Measurements from ENCODE around the gene PDE8A. TPM values are rescaled to one million over a fixed set of nuclear protein-coding genes. Genes with fewer than 3 reads are reported as not detected.
A peak's percentile ranks its signal among the peaks of the same experiment; 100 is the strongest.

Gene PDE8A
- total RNA-seq, 2 experiments from 2014 or later = 23.2 to 24.4 TPM

DNA sequence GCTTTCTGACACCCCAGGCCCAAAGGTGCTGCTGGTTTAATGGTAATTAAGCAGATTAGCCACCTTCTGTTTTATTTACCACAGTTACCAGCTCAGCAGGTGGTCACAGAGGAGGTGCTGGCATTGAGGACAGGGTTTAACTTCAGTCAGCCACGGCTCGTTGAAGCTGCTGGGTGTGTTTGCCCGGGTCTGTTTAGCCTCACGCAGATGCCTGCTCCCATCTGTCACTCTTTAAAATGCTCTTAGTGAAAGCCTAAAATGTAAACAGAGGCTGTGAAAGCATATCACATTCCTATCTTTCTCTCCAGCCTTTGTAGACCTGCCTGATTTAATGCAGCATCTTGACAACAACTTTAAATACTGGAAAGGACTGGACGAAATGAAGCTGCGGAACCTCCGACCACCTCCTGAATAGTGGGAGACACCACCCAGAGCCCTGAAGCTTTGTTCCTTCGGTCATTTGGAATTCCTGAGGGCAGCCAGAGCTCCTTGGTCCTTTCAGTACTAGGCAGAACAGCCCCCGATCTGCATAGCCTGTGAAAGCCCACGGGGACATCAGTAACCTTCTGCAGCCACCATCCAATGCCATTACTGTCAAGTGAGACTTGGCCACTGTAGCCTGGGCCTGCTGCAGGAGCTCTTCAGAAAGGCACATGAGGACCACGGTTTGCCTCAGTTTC lies 156.0 kb downstream of the PDE8A start:
- DNase-seq (no peak), ATAC-seq (no peak)
- no peak overlapping the region for H3K27ac Mint-ChIP-seq
- TF ChIP-seq, protein P1, sequence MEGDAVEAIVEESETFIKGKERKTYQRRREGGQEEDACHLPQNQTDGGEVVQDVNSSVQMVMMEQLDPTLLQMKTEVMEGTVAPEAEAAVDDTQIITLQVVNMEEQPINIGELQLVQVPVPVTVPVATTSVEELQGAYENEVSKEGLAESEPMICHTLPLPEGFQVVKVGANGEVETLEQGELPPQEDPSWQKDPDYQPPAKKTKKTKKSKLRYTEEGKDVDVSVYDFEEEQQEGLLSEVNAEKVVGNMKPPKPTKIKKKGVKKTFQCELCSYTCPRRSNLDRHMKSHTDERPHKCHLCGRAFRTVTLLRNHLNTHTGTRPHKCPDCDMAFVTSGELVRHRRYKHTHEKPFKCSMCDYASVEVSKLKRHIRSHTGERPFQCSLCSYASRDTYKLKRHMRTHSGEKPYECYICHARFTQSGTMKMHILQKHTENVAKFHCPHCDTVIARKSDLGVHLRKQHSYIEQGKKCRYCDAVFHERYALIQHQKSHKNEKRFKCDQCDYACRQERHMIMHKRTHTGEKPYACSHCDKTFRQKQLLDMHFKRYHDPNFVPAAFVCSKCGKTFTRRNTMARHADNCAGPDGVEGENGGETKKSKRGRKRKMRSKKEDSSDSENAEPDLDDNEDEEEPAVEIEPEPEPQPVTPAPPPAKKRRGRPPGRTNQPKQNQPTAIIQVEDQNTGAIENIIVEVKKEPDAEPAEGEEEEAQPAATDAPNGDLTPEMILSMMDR (IDR thresholded peaks at IDR 0.05) = no peak
- no peak overlapping the region for H3K4me3 Mint-ChIP-seq
- H3K9me3 Mint-ChIP-seq = no peaks in the 10 kb centered on the region
- H3K27me3 Mint-ChIP-seq = no peaks in the 10 kb centered on the region
- H3K4me1 Mint-ChIP-seq (ENCODE audit: low read depth) = no peaks in the 10 kb centered on the region
- intact Hi-C loops (cut with micrococcal nuclease) = no loop called here
- peaks cover 19% of the 10 kb centered on the region for H3K36me3 Mint-ChIP-seq (ENCODE audit: low read depth)
- POLR2A ChIA-PET = no interaction called here
- CTCF ChIA-PET = no interaction called here

DNA sequence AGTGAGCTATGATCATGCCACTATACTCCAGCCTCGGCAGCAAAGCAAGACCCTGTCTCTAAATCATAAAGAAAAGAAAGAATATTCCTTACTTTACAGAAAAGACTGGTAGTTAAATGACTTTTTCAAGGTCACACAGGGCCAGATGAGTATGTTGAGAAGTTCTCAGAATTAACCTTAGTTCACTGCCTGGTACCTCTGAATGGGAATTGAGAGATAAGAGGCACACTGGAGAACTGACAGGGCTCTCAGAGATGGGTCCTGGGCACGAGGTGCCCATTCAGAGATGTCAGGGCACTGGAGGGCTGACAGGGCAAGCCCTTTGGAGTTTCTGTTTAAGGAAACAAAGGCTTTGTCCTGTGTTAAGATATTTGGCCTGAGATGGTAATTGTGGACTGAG lies 157.7 kb downstream of the PDE8A start:
- TF ChIP-seq, protein P1 (IDR thresholded peaks at IDR 0.05) = no peak
- Mint-ChIP-seq H3K27ac (no peak overlapping the region), H3K36me3 (ENCODE audit: low read depth) (peaks cover 14% of the 10 kb centered on the region), H3K4me3 (no peak overlapping the region), H3K9me3 (no peaks in the 10 kb centered on the region), H3K4me1 (ENCODE audit: low read depth) (no peaks in the 10 kb centered on the region), H3K27me3 (no peaks in the 10 kb centered on the region)
- ATAC-seq (no peak), DNase-seq (no peak)
- intact Hi-C loops (cut with micrococcal nuclease) = no loop called here
- ChIA-PET CTCF (no interaction called here), POLR2A (no interaction called here)

DNA sequence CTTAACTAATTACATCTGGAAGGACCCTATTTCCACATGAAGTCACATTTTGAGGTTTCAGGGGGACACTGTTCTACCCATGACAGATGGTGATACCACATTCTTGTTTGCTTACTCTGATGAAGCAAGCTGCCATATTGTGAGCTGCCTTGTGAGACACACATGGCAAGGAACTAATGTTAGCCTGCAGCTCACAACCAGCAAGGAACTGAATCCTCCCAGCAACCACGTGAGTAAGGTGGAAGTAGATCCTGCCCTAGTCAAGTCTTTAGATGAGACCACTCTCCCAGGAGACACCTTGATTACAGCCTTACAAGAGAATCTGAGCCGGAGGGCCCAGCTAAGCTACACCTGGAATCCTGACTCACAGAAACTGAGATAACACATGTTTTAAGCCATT lies 160.1 kb downstream of the PDE8A start:
- TF ChIP-seq, protein P1 (IDR thresholded peaks at IDR 0.05) = no peak
- Mint-ChIP-seq H3K27me3 (no peaks in the 10 kb centered on the region), H3K4me3 (no peak overlapping the region), H3K9me3 (no peaks in the 10 kb centered on the region), H3K4me1 (ENCODE audit: low read depth) (no peaks in the 10 kb centered on the region), H3K27ac (no peak overlapping the region), H3K36me3 (ENCODE audit: low read depth) (peaks cover 6% of the 10 kb centered on the region)
- ChIA-PET CTCF (interaction anchor here (1.9 kb wide), 1 partner anchor 27 kb away, joined by 7 read pairs; no protein-coding TSS in a partner anchor), POLR2A (interaction anchor here (0.7 to 0.9 kb wide), 2 partner anchors 20 to 33 kb away, joined by 3 read pairs; no protein-coding TSS in a partner anchor)
- ATAC-seq = no peak
- intact Hi-C loops (cut with micrococcal nuclease) = no loop called here
- DNase-seq = no peak

DNA sequence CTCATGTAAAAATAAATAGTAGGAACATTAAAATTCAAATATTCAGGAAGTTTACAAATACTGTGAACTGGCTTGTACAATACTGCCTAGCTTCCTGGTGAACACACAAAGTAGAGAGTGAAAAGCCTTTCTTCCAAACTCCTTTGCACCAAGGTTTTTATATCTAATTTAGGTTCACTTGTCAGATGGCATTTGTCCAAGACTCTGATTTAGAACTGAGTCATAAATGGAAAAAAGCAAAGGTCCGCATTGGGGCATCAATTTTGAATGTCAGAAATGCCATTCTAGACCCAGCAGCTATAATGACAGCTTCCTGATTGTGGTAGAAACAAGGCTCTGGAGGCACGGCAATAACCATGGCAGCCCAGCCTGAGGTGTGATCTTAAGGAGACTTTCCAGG lies 160.7 kb downstream of the PDE8A start:
- ChIA-PET CTCF (interaction anchor here (1.9 kb wide), 1 partner anchor 26 kb away, joined by 7 read pairs; no protein-coding TSS in a partner anchor), POLR2A (interaction anchor here (0.7 to 0.9 kb wide), 2 partner anchors 21 to 32 kb away, joined by 3 read pairs; no protein-coding TSS in a partner anchor)
- TF ChIP-seq, protein P1 (IDR thresholded peaks at IDR 0.05) = no peak
- DNase-seq (no peak), ATAC-seq (no peak)
- no peaks in the 10 kb centered on the region for H3K4me1 Mint-ChIP-seq (ENCODE audit: low read depth)
- no peaks in the 10 kb centered on the region for H3K27me3 Mint-ChIP-seq
- H3K4me3 Mint-ChIP-seq = no peak overlapping the region
- no peaks in the 10 kb centered on the region for H3K9me3 Mint-ChIP-seq
- H3K27ac Mint-ChIP-seq = no peak overlapping the region
- peaks cover 6% of the 10 kb centered on the region for H3K36me3 Mint-ChIP-seq (ENCODE audit: low read depth)
- intact Hi-C loops (cut with micrococcal nuclease) = no loop called here

DNA sequence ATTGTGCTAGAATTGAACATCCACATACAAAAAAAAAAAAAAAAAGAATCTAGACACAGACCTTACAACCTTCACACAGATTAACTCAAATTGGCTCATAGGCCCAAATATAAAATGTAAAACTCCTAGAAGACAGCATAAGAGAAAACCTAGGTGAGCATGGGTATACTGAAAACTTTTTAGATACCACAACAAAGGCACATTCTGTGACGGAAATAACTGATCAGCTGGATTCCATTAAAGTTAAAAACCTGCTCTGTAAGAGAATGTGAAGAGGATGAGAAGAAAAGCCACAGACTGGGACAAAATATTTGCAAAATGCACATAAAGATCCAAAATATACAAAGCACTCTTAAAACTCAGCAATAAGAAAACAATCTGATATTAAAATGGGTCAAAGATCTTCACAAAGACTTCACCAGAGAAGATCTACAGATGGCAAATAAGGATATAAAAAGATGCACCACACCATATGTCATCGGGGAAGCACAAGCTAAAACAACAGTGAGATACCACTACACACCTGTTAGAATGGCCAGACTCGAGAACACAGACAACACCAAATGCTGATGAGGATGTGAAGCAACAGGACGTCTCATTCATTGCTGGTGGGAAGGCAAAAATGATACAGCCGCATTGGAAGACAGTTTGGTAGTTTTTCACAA lies 167.9 kb downstream of the PDE8A start:
- no peak for DNase-seq
- TF ChIP-seq, protein P1 (IDR thresholded peaks at IDR 0.05) = no peak
- POLR2A ChIA-PET = no interaction called here

More for the DNA sequence above, 167.9 kb downstream of the PDE8A start:
- Mint-ChIP-seq H3K9me3 (peaks cover 8% of the 10 kb centered on the region), H3K4me3 (no peak overlapping the region), H3K36me3 (ENCODE audit: low read depth) (no peaks in the 10 kb centered on the region), H3K4me1 (ENCODE audit: low read depth) (peaks cover 23% of the 10 kb centered on the region), H3K27me3 (peaks cover 3% of the 10 kb centered on the region), H3K27ac (no peak overlapping the region)
- ATAC-seq = peak; percentile 45
- intact Hi-C loops (cut with micrococcal nuclease) = no loop called here
- CTCF ChIA-PET = interaction anchor here (1.0 to 2.3 kb wide), 3 partner anchors 19 to 221 kb away, joined by 3 to 11 read pairs (median 3); no protein-coding TSS in a partner anchor
